ENCODE results near the gene SPATA1. TPM values are rescaled to one million over a fixed set of nuclear protein-coding genes. Genes with fewer than 3 reads are reported as not detected.

The SPATA1 gene
- total RNA-seq, 1 experiment from 2014 or later = 0.85 TPM

DNA sequence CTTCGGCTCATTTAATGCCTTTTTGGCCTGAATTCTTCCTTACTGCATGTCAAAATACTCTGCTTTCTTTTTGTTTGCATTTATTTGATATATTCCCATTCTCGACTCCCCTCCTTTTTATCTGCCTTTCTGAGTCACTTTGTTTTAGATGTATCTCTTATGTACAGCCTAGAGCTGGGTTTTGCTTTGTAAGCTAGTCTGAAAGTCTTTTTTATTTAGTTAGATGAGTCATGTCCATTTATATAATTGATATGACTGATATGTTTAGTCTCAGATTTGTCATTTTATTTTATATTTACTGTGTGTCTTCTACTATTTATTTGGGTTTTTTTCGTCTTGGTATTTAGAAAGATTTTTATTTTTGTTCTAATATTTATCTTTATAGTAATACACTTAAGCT lies 33.8 kb downstream of the SPATA1 start:
- no peak for ATAC-seq
- Mint-ChIP-seq H3K4me1 (no peaks in the 10 kb centered on the region), H3K9me3 (no peaks in the 10 kb centered on the region), H3K27ac (no peak overlapping the region), H3K27me3 (ENCODE audit: low read depth) (no peaks in the 10 kb centered on the region), H3K4me3 (no peak overlapping the region), H3K36me3 (no peaks in the 10 kb centered on the region)
- ChIA-PET CTCF (no interaction called here), POLR2A (no interaction called here)
- TF ChIP-seq, protein P1, sequence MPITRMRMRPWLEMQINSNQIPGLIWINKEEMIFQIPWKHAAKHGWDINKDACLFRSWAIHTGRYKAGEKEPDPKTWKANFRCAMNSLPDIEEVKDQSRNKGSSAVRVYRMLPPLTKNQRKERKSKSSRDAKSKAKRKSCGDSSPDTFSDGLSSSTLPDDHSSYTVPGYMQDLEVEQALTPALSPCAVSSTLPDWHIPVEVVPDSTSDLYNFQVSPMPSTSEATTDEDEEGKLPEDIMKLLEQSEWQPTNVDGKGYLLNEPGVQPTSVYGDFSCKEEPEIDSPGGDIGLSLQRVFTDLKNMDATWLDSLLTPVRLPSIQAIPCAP (CRISPR knock-in tag; IDR thresholded peaks at IDR 0.05) = no peak
- TF ChIP-seq TCF7 (CRISPR knock-in tag; IDR thresholded peaks at IDR 0.05; ENCODE audit: low read depth) = no peak
- TF ChIP-seq IRF2 (CRISPR knock-in tag; IDR thresholded peaks at IDR 0.05; ENCODE audit: borderline replicate concordance, low read depth) = no peak
- TF ChIP-seq ZNF219 (CRISPR knock-in tag; IDR thresholded peaks at IDR 0.05; ENCODE audit: borderline replicate concordance) = no peak
- no peak for TF ChIP-seq ATF1 (CRISPR knock-in tag; IDR thresholded peaks at IDR 0.05)
- TF ChIP-seq, protein P2, sequence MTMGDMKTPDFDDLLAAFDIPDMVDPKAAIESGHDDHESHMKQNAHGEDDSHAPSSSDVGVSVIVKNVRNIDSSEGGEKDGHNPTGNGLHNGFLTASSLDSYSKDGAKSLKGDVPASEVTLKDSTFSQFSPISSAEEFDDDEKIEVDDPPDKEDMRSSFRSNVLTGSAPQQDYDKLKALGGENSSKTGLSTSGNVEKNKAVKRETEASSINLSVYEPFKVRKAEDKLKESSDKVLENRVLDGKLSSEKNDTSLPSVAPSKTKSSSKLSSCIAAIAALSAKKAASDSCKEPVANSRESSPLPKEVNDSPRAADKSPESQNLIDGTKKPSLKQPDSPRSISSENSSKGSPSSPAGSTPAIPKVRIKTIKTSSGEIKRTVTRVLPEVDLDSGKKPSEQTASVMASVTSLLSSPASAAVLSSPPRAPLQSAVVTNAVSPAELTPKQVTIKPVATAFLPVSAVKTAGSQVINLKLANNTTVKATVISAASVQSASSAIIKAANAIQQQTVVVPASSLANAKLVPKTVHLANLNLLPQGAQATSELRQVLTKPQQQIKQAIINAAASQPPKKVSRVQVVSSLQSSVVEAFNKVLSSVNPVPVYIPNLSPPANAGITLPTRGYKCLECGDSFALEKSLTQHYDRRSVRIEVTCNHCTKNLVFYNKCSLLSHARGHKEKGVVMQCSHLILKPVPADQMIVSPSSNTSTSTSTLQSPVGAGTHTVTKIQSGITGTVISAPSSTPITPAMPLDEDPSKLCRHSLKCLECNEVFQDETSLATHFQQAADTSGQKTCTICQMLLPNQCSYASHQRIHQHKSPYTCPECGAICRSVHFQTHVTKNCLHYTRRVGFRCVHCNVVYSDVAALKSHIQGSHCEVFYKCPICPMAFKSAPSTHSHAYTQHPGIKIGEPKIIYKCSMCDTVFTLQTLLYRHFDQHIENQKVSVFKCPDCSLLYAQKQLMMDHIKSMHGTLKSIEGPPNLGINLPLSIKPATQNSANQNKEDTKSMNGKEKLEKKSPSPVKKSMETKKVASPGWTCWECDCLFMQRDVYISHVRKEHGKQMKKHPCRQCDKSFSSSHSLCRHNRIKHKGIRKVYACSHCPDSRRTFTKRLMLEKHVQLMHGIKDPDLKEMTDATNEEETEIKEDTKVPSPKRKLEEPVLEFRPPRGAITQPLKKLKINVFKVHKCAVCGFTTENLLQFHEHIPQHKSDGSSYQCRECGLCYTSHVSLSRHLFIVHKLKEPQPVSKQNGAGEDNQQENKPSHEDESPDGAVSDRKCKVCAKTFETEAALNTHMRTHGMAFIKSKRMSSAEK (CRISPR knock-in tag; IDR thresholded peaks at IDR 0.05; ENCODE audit: borderline replicate concordance) = no peak
- TF ChIP-seq, protein P3, sequence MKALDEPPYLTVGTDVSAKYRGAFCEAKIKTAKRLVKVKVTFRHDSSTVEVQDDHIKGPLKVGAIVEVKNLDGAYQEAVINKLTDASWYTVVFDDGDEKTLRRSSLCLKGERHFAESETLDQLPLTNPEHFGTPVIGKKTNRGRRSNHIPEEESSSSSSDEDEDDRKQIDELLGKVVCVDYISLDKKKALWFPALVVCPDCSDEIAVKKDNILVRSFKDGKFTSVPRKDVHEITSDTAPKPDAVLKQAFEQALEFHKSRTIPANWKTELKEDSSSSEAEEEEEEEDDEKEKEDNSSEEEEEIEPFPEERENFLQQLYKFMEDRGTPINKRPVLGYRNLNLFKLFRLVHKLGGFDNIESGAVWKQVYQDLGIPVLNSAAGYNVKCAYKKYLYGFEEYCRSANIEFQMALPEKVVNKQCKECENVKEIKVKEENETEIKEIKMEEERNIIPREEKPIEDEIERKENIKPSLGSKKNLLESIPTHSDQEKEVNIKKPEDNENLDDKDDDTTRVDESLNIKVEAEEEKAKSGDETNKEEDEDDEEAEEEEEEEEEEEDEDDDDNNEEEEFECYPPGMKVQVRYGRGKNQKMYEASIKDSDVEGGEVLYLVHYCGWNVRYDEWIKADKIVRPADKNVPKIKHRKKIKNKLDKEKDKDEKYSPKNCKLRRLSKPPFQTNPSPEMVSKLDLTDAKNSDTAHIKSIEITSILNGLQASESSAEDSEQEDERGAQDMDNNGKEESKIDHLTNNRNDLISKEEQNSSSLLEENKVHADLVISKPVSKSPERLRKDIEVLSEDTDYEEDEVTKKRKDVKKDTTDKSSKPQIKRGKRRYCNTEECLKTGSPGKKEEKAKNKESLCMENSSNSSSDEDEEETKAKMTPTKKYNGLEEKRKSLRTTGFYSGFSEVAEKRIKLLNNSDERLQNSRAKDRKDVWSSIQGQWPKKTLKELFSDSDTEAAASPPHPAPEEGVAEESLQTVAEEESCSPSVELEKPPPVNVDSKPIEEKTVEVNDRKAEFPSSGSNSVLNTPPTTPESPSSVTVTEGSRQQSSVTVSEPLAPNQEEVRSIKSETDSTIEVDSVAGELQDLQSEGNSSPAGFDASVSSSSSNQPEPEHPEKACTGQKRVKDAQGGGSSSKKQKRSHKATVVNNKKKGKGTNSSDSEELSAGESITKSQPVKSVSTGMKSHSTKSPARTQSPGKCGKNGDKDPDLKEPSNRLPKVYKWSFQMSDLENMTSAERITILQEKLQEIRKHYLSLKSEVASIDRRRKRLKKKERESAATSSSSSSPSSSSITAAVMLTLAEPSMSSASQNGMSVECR (CRISPR knock-in tag; IDR thresholded peaks at IDR 0.05; ENCODE audit: borderline replicate concordance) = no peak
- no peak for TF ChIP-seq MXD4 (CRISPR knock-in tag; IDR thresholded peaks at IDR 0.05; ENCODE audit: borderline replicate concordance)
- TF ChIP-seq, protein P4, sequence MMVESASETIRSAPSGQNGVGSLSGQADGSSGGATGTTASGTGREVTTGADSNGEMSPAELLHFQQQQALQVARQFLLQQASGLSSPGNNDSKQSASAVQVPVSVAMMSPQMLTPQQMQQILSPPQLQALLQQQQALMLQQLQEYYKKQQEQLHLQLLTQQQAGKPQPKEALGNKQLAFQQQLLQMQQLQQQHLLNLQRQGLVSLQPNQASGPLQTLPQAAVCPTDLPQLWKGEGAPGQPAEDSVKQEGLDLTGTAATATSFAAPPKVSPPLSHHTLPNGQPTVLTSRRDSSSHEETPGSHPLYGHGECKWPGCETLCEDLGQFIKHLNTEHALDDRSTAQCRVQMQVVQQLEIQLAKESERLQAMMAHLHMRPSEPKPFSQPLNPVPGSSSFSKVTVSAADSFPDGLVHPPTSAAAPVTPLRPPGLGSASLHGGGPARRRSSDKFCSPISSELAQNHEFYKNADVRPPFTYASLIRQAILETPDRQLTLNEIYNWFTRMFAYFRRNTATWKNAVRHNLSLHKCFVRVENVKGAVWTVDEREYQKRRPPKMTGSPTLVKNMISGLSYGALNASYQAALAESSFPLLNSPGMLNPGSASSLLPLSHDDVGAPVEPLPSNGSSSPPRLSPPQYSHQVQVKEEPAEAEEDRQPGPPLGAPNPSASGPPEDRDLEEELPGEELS (CRISPR knock-in tag; IDR thresholded peaks at IDR 0.05) = no peak
- TF ChIP-seq, protein P5, sequence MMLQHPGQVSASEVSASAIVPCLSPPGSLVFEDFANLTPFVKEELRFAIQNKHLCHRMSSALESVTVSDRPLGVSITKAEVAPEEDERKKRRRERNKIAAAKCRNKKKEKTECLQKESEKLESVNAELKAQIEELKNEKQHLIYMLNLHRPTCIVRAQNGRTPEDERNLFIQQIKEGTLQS (CRISPR knock-in tag; conservative IDR thresholded peaks at IDR 0.05) = no peak
- no peak for TF ChIP-seq NFATC4 (CRISPR knock-in tag; IDR thresholded peaks at IDR 0.05)
- TF ChIP-seq ZNF416 (CRISPR knock-in tag; IDR thresholded peaks at IDR 0.05) = no peak
- no peak for TF ChIP-seq RORB (CRISPR knock-in tag; IDR thresholded peaks at IDR 0.05)
- no peak for TF ChIP-seq JAZF1 (CRISPR knock-in tag; IDR thresholded peaks at IDR 0.05)
- TF ChIP-seq, protein P6, sequence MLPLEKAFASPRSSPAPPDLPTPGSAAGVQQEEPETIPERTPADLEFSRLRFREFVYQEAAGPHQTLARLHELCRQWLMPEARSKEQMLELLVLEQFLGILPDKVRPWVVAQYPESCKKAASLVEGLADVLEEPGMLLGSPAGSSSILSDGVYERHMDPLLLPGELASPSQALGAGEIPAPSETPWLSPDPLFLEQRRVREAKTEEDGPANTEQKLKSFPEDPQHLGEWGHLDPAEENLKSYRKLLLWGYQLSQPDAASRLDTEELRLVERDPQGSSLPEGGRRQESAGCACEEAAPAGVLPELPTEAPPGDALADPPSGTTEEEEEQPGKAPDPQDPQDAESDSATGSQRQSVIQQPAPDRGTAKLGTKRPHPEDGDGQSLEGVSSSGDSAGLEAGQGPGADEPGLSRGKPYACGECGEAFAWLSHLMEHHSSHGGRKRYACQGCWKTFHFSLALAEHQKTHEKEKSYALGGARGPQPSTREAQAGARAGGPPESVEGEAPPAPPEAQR (CRISPR knock-in tag; IDR thresholded peaks at IDR 0.05) = no peak
- TF ChIP-seq, protein P7, sequence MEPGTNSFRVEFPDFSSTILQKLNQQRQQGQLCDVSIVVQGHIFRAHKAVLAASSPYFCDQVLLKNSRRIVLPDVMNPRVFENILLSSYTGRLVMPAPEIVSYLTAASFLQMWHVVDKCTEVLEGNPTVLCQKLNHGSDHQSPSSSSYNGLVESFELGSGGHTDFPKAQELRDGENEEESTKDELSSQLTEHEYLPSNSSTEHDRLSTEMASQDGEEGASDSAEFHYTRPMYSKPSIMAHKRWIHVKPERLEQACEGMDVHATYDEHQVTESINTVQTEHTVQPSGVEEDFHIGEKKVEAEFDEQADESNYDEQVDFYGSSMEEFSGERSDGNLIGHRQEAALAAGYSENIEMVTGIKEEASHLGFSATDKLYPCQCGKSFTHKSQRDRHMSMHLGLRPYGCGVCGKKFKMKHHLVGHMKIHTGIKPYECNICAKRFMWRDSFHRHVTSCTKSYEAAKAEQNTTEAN (CRISPR knock-in tag; IDR thresholded peaks at IDR 0.05) = no peak
- DNase-seq (ENCODE audit: low spot score) = no peak
